PC-9 (cell line): ENCODE data around the gene TBC1D9B. TPM values are rescaled to one million over a fixed set of nuclear protein-coding genes. Genes with fewer than 3 reads are reported as not detected.
"Not testable (repeated sequence)": the region's sequence is repeated elsewhere in the genome, so short reads cannot be mapped to it uniquely, and the experiment has no call there.

ENCODE experiments used
- BruUV-seq: library from RNA; stranded (reverse); fragments of 400-500 nt; replicated peaks from 2 replicates; lab custom pipeline; 2021; lab: Mats Ljungman, UMichigan
- CTCF ChIA-PET: fragments of 300-600 bp; sonication (Branson Sonifier 250); formaldehyde crosslinking; loops from one replicate; lab custom pipeline; 2022; ENCODE audit warnings: antibody characterized with exemption; lab: Charles Lee
- POLR2A ChIA-PET: fragments of 300-600 bp; sonication (Branson Sonifier 250); formaldehyde crosslinking; loops from one replicate; lab custom pipeline; 2022; ENCODE audit warnings: antibody characterized with exemption; ENCODE audit not compliant: unreplicated experiment; lab: Charles Lee
- DNase-seq, 2 experiments: peaks; one replicate each; pipeline versions ENCODE4 v3.0.0 to v3.0.0-alpha.2; 2015 to 2022; ENCODE audit warnings: mixed read lengths in 1 of 2
- H2AFZ ChIP-seq: fragments of 200-600 bp; sonication (generic); 2 replicates; pipeline ENCODE4 v1.8.1; 2017; ENCODE audit warnings: antibody characterized with exemption
- H3F3A ChIP-seq: fragments of 200-600 bp; sonication (generic); 2 replicates; pipeline ENCODE4 v1.8.1; 2017; ENCODE audit warnings: antibody characterized with exemption, mild to moderate bottlenecking, low read depth; ENCODE audit not compliant: insufficient read depth
- H3K27ac ChIP-seq: fragments of 200-600 bp; sonication (generic); 2 replicates; pipeline ENCODE4 v1.6.1; 2016; ENCODE audit warnings: mixed run types
- H3K27me3 ChIP-seq: fragments of 200-600 bp; sonication (generic); 2 replicates; pipeline ENCODE4 v1.6.1; 2016; ENCODE audit warnings: low read depth, mixed run types; ENCODE audit not compliant: insufficient read depth
- H3K36me3 ChIP-seq: fragments of 200-600 bp; sonication (generic); 2 replicates; pipeline ENCODE4 v1.6.1; 2016; ENCODE audit warnings: low read depth, mixed run types
- H3K4me1 ChIP-seq: fragments of 200-600 bp; sonication (generic); replicated peaks from 2 replicates; pipeline ENCODE4 v1.6.1; 2016; ENCODE audit warnings: mixed run types; ENCODE audit not compliant: insufficient read depth
- H3K4me2 ChIP-seq: fragments of 200-600 bp; sonication (generic); 2 replicates; pipeline ENCODE4 v1.6.1; 2017; ENCODE audit warnings: mixed run types
- H3K4me3 ChIP-seq: fragments of 200-600 bp; sonication (generic); 2 replicates; pipeline ENCODE4 v1.6.1; 2016; ENCODE audit warnings: mixed run types
- H3K79me2 ChIP-seq: fragments of 200-600 bp; sonication (generic); 2 replicates; pipeline ENCODE4 v1.6.1; 2017; ENCODE audit warnings: low read depth, mixed run types
- H3K9me2 ChIP-seq: fragments of 200-600 bp; sonication (generic); 2 replicates; pipeline ENCODE4 v1.8.1; 2017; ENCODE audit warnings: mild to moderate bottlenecking; ENCODE audit not compliant: insufficient read depth
- H3K9me3 ChIP-seq: fragments of 200-600 bp; sonication (generic); 2 replicates; pipeline ENCODE4 v1.8.1; 2016; ENCODE audit warnings: low read depth; ENCODE audit not compliant: insufficient read depth
- H4K20me1 ChIP-seq: fragments of 200-600 bp; sonication (generic); 2 replicates; pipeline ENCODE4 v1.8.1; 2017; ENCODE audit not compliant: insufficient read depth
- CTCF ChIP-seq: fragments of 200-600 bp; sonication (generic); conservative IDR thresholded peaks from 2 replicates; pipeline ENCODE4 v1.6.1; 2017; ENCODE audit warnings: mixed run types, antibody characterized with exemption, mild to moderate bottlenecking, moderate library complexity
- EZH2 ChIP-seq: fragments of 200-600 bp; sonication (generic); IDR thresholded peaks from 2 replicates; pipeline ENCODE4 v1.8.0; 2017; ENCODE audit warnings: antibody characterized with exemption, low read depth
- intact Hi-C: fragments of 100-400 bp; cut with micrococcal nuclease; formaldehyde crosslinking; loops from one replicate; pipeline ENCODE4 v1.10.0; 2022; ENCODE audit not compliant: unreplicated experiment
- total RNA-seq: library from RNA; stranded (reverse); gene quantifications from 2 replicates; pipeline ENCODE4 v1.2.3, GENCODE V29; 2021

Gene TBC1D9B
- total RNA-seq, 1 experiment from 2014 or later: 118 TPM

DNA sequence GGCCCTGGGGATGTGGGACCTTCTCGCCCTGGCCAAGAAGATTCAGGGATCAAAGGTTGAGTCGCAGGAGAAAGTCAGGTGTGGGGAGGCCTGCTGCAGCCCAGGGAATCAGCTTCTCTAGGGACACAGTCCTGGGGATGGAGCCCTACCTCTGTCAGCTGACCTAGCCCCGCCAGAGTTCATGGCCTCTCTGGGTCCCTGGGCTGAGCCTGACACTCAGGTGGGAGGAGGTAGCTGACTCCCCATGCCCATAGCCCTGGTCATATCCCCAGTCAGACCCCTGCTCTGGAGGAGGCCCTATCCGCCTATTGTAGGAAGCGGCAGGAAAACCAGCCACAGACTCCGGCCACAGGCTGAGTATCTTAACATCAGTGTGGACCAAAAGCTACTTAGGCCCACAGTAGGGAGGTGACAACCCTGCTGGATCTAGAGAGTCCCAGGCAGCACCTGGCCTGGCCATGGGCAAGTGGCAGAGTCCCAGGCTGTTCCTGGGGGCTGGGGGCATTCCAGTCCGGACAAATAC, 34.0 kb downstream of the TBC1D9B start:
- no peaks in the 10 kb centered on the region for H3F3A ChIP-seq

DNA sequence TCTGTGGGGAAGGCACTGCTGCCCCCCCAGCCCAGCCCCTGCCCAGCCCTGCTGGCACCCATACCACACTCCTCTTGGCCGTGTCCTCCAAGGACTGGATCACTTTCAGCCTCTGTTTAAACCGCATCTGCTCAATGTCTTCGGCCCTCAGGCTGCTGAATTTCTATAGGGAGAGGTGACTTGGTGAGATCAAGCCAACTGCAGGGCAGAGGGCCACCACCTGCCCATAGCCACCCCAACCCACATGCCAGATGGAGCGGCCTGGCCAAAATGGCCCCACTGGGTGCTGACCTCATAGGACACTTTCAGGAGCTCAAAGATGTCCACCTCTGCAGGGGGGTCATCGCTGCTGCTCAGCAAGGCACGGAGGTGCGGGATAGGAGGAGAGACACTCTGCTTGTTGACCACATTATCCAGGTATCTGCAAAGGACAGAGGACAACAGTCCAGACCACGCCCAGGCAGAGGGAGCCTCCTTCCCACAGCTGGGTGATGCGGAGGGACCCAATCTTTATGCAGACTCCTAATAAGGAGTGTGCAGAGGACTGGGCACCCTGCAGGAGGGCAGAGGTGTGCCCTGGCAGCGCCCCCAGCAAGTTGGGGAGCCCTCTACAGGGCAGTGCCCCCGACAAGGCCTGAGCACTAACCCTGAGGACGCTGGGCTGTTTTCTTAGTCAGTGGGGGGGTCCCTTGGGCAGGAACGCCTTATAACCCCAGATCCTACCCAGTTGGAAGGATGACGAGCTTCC, 34.7 kb downstream of the TBC1D9B start:
- no peaks in the 10 kb centered on the region for H3F3A ChIP-seq
- no peaks in the 10 kb centered on the region for H3K9me2 ChIP-seq
- DNase-seq: no peak
- no peak overlapping the region for H3K4me2 ChIP-seq
- no peaks in the 10 kb centered on the region for H3K79me2 ChIP-seq
- H3K4me1 ChIP-seq: no peaks in the 10 kb centered on the region
- POLR2A ChIA-PET: interaction anchor here (0.5 kb wide), 1 partner anchor 51 kb away, joined by 9 read pairs; no protein-coding TSS in a partner anchor
- intact Hi-C loops: no loop called here
- no peak overlapping the region for H2AFZ ChIP-seq
- no peak overlapping the region for H3K27ac ChIP-seq
- TF ChIP-seq EZH2: no peak
- TF ChIP-seq CTCF: no peak
- no peaks in the 10 kb centered on the region for H3K36me3 ChIP-seq
- H4K20me1 ChIP-seq: no peaks in the 10 kb centered on the region
- BruUV-seq: no TSS peak
- CTCF ChIA-PET: no interaction called here
- H3K9me3 ChIP-seq: no peaks in the 10 kb centered on the region
- H3K4me3 ChIP-seq: no peak overlapping the region
- no peaks in the 10 kb centered on the region for H3K27me3 ChIP-seq

More for the DNA sequence above, 34.0 kb downstream of the TBC1D9B start:
- BruUV-seq: no TSS peak
- no peaks in the 10 kb centered on the region for H4K20me1 ChIP-seq
- no peak overlapping the region for H3K27ac ChIP-seq
- DNase-seq: no peak
- no peaks in the 10 kb centered on the region for H3K79me2 ChIP-seq
- no peaks in the 10 kb centered on the region for H3K36me3 ChIP-seq
- ChIA-PET POLR2A (interaction anchor here (0.5 kb wide), 2 partner anchors 52 to 734 kb away, joined by 7 to 9 read pairs; no protein-coding TSS in a partner anchor), CTCF (no interaction called here)
- H3K27me3 ChIP-seq: no peaks in the 10 kb centered on the region
- no peak overlapping the region for H3K4me2 ChIP-seq
- H2AFZ ChIP-seq: no peak overlapping the region
- no peaks in the 10 kb centered on the region for H3K9me3 ChIP-seq
- intact Hi-C loops: no loop called here
- no peak for TF ChIP-seq CTCF
- TF ChIP-seq EZH2: no peak
- H3K9me2 ChIP-seq: no peaks in the 10 kb centered on the region
- no peaks in the 10 kb centered on the region for H3K4me1 ChIP-seq
- H3K4me3 ChIP-seq: no peak overlapping the region

- H3K27me3 ChIP-seq: no peaks in the 10 kb centered on the region
- CTCF ChIA-PET: interaction anchor here (0.5 kb wide), 1 partner anchor 219 kb away, joined by 8 read pairs; no protein-coding TSS in a partner anchor
- no peaks in the 10 kb centered on the region for H3K36me3 ChIP-seq
- no peaks in the 10 kb centered on the region for H4K20me1 ChIP-seq
- no peak overlapping the region for H3K4me3 ChIP-seq
- H3K9me2 ChIP-seq: no peaks in the 10 kb centered on the region
- H2AFZ ChIP-seq: no peak overlapping the region
- no TSS peak for BruUV-seq
- POLR2A ChIA-PET: no interaction called here
- H3K9me3 ChIP-seq: no peaks in the 10 kb centered on the region
- TF ChIP-seq CTCF (no peak), EZH2 (no peak)
- no peak overlapping the region for H3K4me2 ChIP-seq
- no peak for DNase-seq
- no peaks in the 10 kb centered on the region for H3K79me2 ChIP-seq
- H3K27ac ChIP-seq: no peak overlapping the region
- H3F3A ChIP-seq: no peaks in the 10 kb centered on the region
- no peaks in the 10 kb centered on the region for H3K4me1 ChIP-seq
- intact Hi-C loops: no loop called here
These were observed 35.5 kb downstream of the TBC1D9B start for GRCh38 chr5:179872055-179872827.

- H3K4me2 ChIP-seq, H3K4me3 ChIP-seq, intact Hi-C loops, H2AFZ ChIP-seq, POLR2A ChIA-PET, H3F3A ChIP-seq, H3K4me1 ChIP-seq, DNase-seq, H3K27me3 ChIP-seq, H3K27ac ChIP-seq, H3K79me2 ChIP-seq, H3K9me3 ChIP-seq, CTCF ChIA-PET, H4K20me1 ChIP-seq, H3K9me2 ChIP-seq, H3K36me3 ChIP-seq, BruUV-seq: not testable (repeated sequence)
These were observed 36.2 kb downstream of the TBC1D9B start for GRCh38 chr5:179871533-179871932.
